CD8-positive, alpha-beta memory T cell (primary cell): ENCODE results near the gene ADAMTS13. TPM values are rescaled to one million over a fixed set of nuclear protein-coding genes. Genes with fewer than 3 reads are reported as not detected.

Experiments used
- CTCF ChIA-PET: fragments of 350-600 bp; sonication (Branson Sonifier 250); formaldehyde crosslinking; loops from one replicate; lab custom pipeline; 2021; ENCODE audit warnings: antibody characterized with exemption; lab: Charles Lee
- POLR2A ChIA-PET: fragments of 350-600 bp; sonication (Branson Sonifier 250); formaldehyde crosslinking; loops from one replicate; lab custom pipeline; 2021; ENCODE audit warnings: antibody characterized with exemption; lab: Charles Lee
- DNase-seq, 5 donors: peaks; one replicate each; pipeline versions ENCODE4 v3.0.0 to v3.0.0-alpha.2; 2020 to 2022; ENCODE audit warnings: mixed read lengths in 1 of 5
- H3K27ac ChIP-seq: one replicate; pipeline ENCODE4 v1.7.0; 2013; ENCODE audit warnings: low read depth, mild to moderate bottlenecking, low read length, moderate library complexity
- H3K27me3 ChIP-seq: 2 replicates; pipeline ENCODE4 v1.7.0; 2013; ENCODE audit warnings: low read length, mild to moderate bottlenecking; ENCODE audit not compliant: insufficient read depth, poor library complexity, severe bottlenecking
- H3K36me3 ChIP-seq: 2 replicates; pipeline ENCODE4 v1.7.0; 2013; ENCODE audit warnings: mild to moderate bottlenecking, low read length, moderate library complexity; ENCODE audit not compliant: insufficient read depth
- H3K4me1 ChIP-seq: 2 replicates; pipeline ENCODE4 v1.7.0; 2013; ENCODE audit warnings: mild to moderate bottlenecking, low read length, moderate library complexity; ENCODE audit not compliant: insufficient read depth
- H3K4me3 ChIP-seq: 2 replicates; pipeline ENCODE4 v1.7.0; 2013; ENCODE audit warnings: mild to moderate bottlenecking, low read length
- H3K9me3 ChIP-seq: 2 replicates; pipeline ENCODE4 v1.7.0; 2013; ENCODE audit warnings: mild to moderate bottlenecking, low read length
- H3K27ac Mint-ChIP-seq, 8 donors: one replicate each; pipeline ENCODE4 v1.8.0; 2020 to 2021; ENCODE audit warnings: mixed read lengths in 8 of 8, mild to moderate bottlenecking in 6 of 8, inconsistent platforms in 3 of 8, moderate library complexity in 3 of 8
- H3K27me3 Mint-ChIP-seq, 2 donors: one replicate each; pipeline ENCODE4 v1.8.0; 2020 to 2021; ENCODE audit warnings: mixed read lengths in 2 of 2, mild to moderate bottlenecking in 1 of 2, moderate library complexity in 1 of 2
- H3K36me3 Mint-ChIP-seq, 3 donors: one replicate each; pipeline ENCODE4 v1.8.0; 2020 to 2021; ENCODE audit warnings: mixed read lengths in 3 of 3, inconsistent platforms in 1 of 3, mild to moderate bottlenecking in 1 of 3
- H3K4me1 Mint-ChIP-seq, 3 donors: one replicate each; pipeline ENCODE4 v1.8.0; 2020 to 2021; ENCODE audit warnings: mixed read lengths in 3 of 3, inconsistent platforms in 1 of 3, mild to moderate bottlenecking in 1 of 3
- H3K4me3 Mint-ChIP-seq, 7 donors: one replicate each; pipeline ENCODE4 v1.8.0; 2020 to 2021; ENCODE audit warnings: mixed read lengths in 7 of 7, mild to moderate bottlenecking in 6 of 7, moderate library complexity in 4 of 7, inconsistent platforms in 2 of 7
- H3K9me3 Mint-ChIP-seq, 5 donors: one replicate each; pipeline ENCODE4 v1.8.0; 2020 to 2022; ENCODE audit warnings: mixed read lengths in 5 of 5, mild to moderate bottlenecking in 3 of 5, moderate library complexity in 2 of 5, inconsistent platforms in 1 of 5
- polyA plus RNA-seq: library from polyadenylated mRNA; unstranded; fragments of 300-500 nt; fragmentation: Illumina TruSeq; gene quantifications from one replicate; pipeline ENCODE4 v1.2.3, GENCODE V29; 2021
- total RNA-seq, 2 experiments: library from RNA; stranded (reverse); gene quantifications; one replicate each; pipeline ENCODE4 v1.2.3, GENCODE V29; 2021

Gene ADAMTS13
- total and polyA plus RNA-seq, 3 experiments from 2014 or later = 0.32 to 1.1 (median 1.0) TPM

- Histone ChIP-seq H3K4me3 (no peak overlapping the region), H3K27me3 (no peaks in the 10 kb centered on the region), H3K36me3 (no peaks in the 10 kb centered on the region), H3K27ac (no peak overlapping the region), H3K4me1 (no peaks in the 10 kb centered on the region), H3K9me3 (no peaks in the 10 kb centered on the region)
- Mint-ChIP-seq H3K27me3 (peaks cover 20 to 34% of the 10 kb centered on the region in 2 donors), H3K9me3 (peaks cover 10 to 23% (median 20%) of the 10 kb centered on the region in 5 donors), H3K27ac (no peak overlapping the region), H3K4me1 (no peaks in the 10 kb centered on the region), H3K4me3 (no peak overlapping the region), H3K36me3 (peaks cover 0 to 19% (median 2%) of the 10 kb centered on the region in 3 donors)
- no peak for DNase-seq
- ChIA-PET CTCF (no interaction called here), POLR2A (no interaction called here)
These were observed 79.9 kb downstream of the ADAMTS13 start for GRCh38 chr9:133502112-133502511.

DNA sequence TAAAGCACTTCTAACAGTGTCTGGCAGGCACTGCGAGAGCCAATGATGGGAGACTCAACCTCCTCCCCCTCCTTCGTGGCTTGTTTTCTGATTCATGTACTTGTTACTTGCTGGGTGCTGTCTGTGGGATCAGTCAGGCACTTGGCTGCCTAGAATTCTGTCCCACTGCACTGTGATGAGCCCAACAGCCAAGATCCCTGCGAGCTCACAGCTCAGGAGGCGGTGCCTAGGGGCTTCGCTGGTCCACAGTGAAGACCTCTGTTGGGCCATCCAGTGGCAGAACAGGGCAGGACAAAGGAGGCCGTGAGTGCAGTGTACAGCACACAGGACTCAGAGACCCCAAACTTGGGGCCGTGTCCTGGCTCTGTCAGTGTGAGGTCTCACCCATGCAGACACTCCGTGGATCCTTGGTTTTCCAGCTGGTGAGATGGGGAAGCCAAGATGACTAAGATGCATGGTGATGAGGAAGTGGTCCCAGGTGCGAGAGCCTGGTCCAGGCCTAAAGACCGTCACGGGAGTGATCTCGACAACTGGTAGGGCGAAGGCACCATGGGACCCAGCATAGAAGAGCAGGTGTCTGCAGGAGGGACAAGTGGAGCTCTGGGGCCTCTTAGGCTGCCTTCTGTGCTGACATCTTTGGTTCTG lies 83.1 kb downstream of the ADAMTS13 start:
- Histone ChIP-seq H3K27ac (no peak overlapping the region), H3K36me3 (no peaks in the 10 kb centered on the region), H3K4me3 (no peak overlapping the region), H3K27me3 (no peaks in the 10 kb centered on the region), H3K4me1 (peaks cover 27% of the 10 kb centered on the region), H3K9me3 (no peaks in the 10 kb centered on the region)
- Mint-ChIP-seq H3K4me3 (no peak overlapping the region), H3K4me1 (peaks cover 10 to 12% (median 12%) of the 10 kb centered on the region in 3 donors), H3K9me3 (peaks cover 10 to 23% (median 20%) of the 10 kb centered on the region in 5 donors), H3K36me3 (peaks cover 0 to 19% (median 0%) of the 10 kb centered on the region in 3 donors), H3K27me3 (peaks cover 17% of the 10 kb centered on the region in 2 donors), H3K27ac (no peak overlapping the region)
- ChIA-PET CTCF (no interaction called here), POLR2A (no interaction called here)
- no peak for DNase-seq

- POLR2A ChIA-PET = no interaction called here
- H3K4me1 ChIP-seq = peaks cover 27% of the 10 kb centered on the region
- Mint-ChIP-seq H3K4me3 (no peak overlapping the region), H3K4me1 (peaks cover 10 to 12% (median 12%) of the 10 kb centered on the region in 3 donors), H3K27ac (no peak overlapping the region), H3K36me3 (peaks cover 0 to 15% (median 0%) of the 10 kb centered on the region in 3 donors), H3K27me3 (peaks cover 16% of the 10 kb centered on the region in 2 donors), H3K9me3 (peaks cover 10 to 22% (median 17%) of the 10 kb centered on the region in 5 donors)
- H3K27ac ChIP-seq = no peak overlapping the region
- CTCF ChIA-PET = no interaction called here
- H3K4me3 ChIP-seq = no peak overlapping the region
- H3K36me3 ChIP-seq = no peaks in the 10 kb centered on the region
- no peak for DNase-seq
- H3K27me3 ChIP-seq = no peaks in the 10 kb centered on the region
- no peaks in the 10 kb centered on the region for H3K9me3 ChIP-seq
These were observed 83.9 kb downstream of the ADAMTS13 start for GRCh38 chr9:133505901-133506652.

DNA sequence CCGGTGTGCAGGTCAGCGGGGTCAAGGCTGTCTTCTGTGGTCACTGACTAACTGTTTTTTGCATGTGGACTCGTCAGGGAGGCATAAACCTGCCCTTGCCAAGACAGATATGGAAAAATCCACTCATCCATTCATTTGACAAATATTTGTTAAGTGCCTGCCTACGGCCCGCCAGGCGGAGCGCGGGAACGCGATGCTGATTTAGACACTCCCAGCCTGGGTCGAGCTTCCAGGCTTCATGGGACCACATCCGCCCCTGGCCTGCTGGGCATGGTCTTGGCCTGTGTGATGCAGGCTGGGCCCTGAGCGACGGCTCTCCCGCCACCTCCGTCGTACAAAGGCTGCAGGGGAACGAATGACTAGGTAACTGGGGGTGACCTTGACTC lies 84.5 kb downstream of the ADAMTS13 start:
- Histone ChIP-seq H3K27ac (peak overlapping the region; percentile 31), H3K36me3 (no peaks in the 10 kb centered on the region), H3K4me3 (no peak overlapping the region), H3K4me1 (peaks cover 27% of the 10 kb centered on the region), H3K9me3 (no peaks in the 10 kb centered on the region), H3K27me3 (no peaks in the 10 kb centered on the region)
- H3K9me3 Mint-ChIP-seq = peaks cover 10 to 16% (median 12%) of the 10 kb centered on the region in 5 donors
- H3K27ac Mint-ChIP-seq = no peak overlapping the region
- POLR2A ChIA-PET = no interaction called here
- H3K4me1 Mint-ChIP-seq = peaks cover 10 to 12% (median 12%) of the 10 kb centered on the region in 3 donors
- peaks cover 10 to 16% of the 10 kb centered on the region in 2 donors for H3K27me3 Mint-ChIP-seq
- CTCF ChIA-PET = no interaction called here
- H3K4me3 Mint-ChIP-seq = no peak overlapping the region
- no peak for DNase-seq
- H3K36me3 Mint-ChIP-seq = peaks cover 0 to 10% (median 0%) of the 10 kb centered on the region in 3 donors

GRCh38 chr9:133507246-133507965 lies 85.2 kb downstream of the ADAMTS13 start:
- peaks cover 3 to 9% (median 4%) of the 10 kb centered on the region in 5 donors for H3K9me3 Mint-ChIP-seq
- peaks cover 0 to 4% (median 0%) of the 10 kb centered on the region in 3 donors for H3K36me3 Mint-ChIP-seq
- Histone ChIP-seq H3K4me1 (peaks cover 27% of the 10 kb centered on the region), H3K4me3 (no peak overlapping the region), H3K27ac (peak overlapping the region; percentile 31), H3K9me3 (no peaks in the 10 kb centered on the region), H3K36me3 (no peaks in the 10 kb centered on the region), H3K27me3 (no peaks in the 10 kb centered on the region)
- H3K27me3 Mint-ChIP-seq = peaks cover 6 to 12% of the 10 kb centered on the region in 2 donors
- no peak overlapping the region for H3K27ac Mint-ChIP-seq
- DNase-seq = no peak
- H3K4me1 Mint-ChIP-seq = peaks cover 10 to 12% (median 12%) of the 10 kb centered on the region in 3 donors
- H3K4me3 Mint-ChIP-seq = peak overlapping the region in 1 of 7 donors; percentile 36
- POLR2A ChIA-PET = no interaction called here
- CTCF ChIA-PET = no interaction called here

DNA sequence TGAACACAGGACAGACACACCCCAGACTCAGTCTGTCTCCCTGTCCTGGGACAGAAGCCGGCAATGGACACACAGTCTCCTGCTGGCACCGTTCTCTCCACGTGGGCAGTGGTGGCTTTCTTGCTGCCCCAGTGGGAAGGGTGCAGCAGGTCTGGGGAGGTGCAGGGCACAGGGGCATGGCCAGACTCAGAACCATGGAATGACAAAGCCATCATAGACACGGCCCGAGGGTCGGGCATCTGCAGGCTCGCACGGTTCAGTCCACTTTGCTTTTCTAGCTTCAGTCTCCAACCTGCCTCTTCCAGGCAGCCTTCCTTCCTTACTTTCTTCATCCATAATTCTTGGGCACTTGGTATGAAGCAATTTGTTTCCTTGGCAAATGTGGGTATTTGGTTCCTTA lies 85.9 kb downstream of the ADAMTS13 start:
- ChIA-PET POLR2A (no interaction called here), CTCF (no interaction called here)
- H3K4me1 ChIP-seq = peaks cover 27% of the 10 kb centered on the region
- H3K27ac ChIP-seq = no peak overlapping the region
- H3K36me3 ChIP-seq = no peaks in the 10 kb centered on the region
- H3K36me3 Mint-ChIP-seq = no peaks in the 10 kb centered on the region
- peaks cover 10 to 12% (median 12%) of the 10 kb centered on the region in 3 donors for H3K4me1 Mint-ChIP-seq
- peaks cover 0 to 5% (median 0%) of the 10 kb centered on the region in 5 donors for H3K9me3 Mint-ChIP-seq
- DNase-seq = no peak
- H3K4me3 Mint-ChIP-seq = no peak overlapping the region
- H3K27me3 ChIP-seq = no peaks in the 10 kb centered on the region
- H3K9me3 ChIP-seq = no peaks in the 10 kb centered on the region
- peak overlapping the region in 2 of 8 donors; percentile 47 for H3K27ac Mint-ChIP-seq
- no peak overlapping the region for H3K4me3 ChIP-seq
- peaks cover 2 to 7% of the 10 kb centered on the region in 2 donors for H3K27me3 Mint-ChIP-seq
